ENCODE data around the gene ZCCHC18. TPM values are rescaled to one million over a fixed set of nuclear protein-coding genes. Genes with fewer than 3 reads are reported as not detected.

Gene ZCCHC18
- total and polyA plus RNA-seq, 9 of the 15 experiments (the other 6 are each of a cell fraction or from before 2014, with no cell fraction given): not detected

DNA sequence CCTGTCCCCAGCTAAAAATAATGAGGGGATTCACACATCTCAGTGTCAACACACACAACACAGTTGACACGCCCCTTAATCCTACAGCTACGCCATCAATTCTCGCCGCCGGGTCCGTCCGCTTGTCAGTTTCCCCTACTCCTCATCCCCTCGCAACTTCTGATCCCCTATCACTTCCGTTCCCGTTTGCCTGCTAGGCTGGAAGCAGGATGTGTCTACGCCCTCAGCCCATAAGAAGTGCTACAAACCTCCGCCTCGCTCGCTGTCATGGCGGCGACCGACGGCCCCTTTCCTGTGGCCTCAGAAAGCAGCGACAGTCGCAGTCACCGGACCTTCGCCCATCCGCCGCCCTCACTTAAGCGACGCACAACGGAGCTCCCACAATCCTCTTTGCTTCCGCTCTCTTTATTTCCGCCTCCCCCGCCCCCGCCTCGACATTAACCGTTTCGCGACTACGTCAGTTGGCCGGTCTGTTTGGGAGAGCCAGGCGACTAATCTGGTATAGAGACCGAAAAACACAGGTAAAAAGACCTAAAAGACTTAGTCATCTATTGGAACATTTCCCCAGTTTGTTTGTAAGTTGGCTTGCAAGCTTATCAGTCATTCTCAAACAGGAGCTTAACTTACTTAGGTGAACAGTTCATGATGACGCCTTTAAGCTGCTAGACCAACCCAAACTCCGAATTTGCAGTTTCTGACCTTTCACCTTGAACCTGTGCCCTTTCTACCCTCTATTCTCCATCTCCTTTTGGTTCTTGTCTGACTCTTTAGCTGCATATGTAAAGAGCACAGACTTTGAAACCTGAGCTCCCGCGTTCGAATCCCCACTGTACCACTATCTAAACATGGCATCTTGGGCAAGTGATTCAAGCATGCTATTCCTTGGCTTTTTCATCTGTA, 44.6 kb downstream of the ZCCHC18 start, which contains the start of gene SLC25A53 (continued):
- peak; percentile 18; the same call in 1 of the 2 replicates for TF ChIP-seq NCOR1 (IDR thresholded peaks at IDR 0.05)
- peak; percentile 89 for TF ChIP-seq EP400 (IDR thresholded peaks at IDR 0.05)
- peak; percentile 87; the same call in 1 of the 2 replicates for TF ChIP-seq KLF13 (tag; IDR thresholded peaks at IDR 0.05; ENCODE audit: borderline replicate concordance, low read depth)
- TF ChIP-seq SIX5 (IDR thresholded peaks at IDR 0.05; ENCODE audit: borderline replicate concordance in 1 of 2, insufficient read depth in 1 of 2, low read depth in 1 of 2, low read length in 2 of 2): peak; percentile 59 to 71; a peak in 3 of 4 replicates
- TF ChIP-seq HDAC1 (IDR thresholded peaks at IDR 0.05): peak in 1 of 2 experiments; percentile 86; a peak in 2 of 4 replicates
- peak; percentile 48 to 60; a peak in 2 of 4 replicates for TF ChIP-seq SIN3A (IDR thresholded peaks at IDR 0.05; ENCODE audit: borderline replicate concordance in 2 of 2, control insufficient read depth in 1 of 2, low read depth in 2 of 2, low read length in 2 of 2)
- TF ChIP-seq POLR2A (conservative IDR thresholded peaks at IDR 0.05): peak; percentile 82
- TF ChIP-seq POLR2G (IDR thresholded peaks at IDR 0.05; ENCODE audit: low read depth, low read length): peak; percentile 88
- no peak for TF ChIP-seq KLF16 (IDR thresholded peaks at IDR 0.05)
- no peak for TF ChIP-seq OTX1 (CRISPR knock-in tag; IDR thresholded peaks at IDR 0.05)
- peak; percentile 60; the same call in 1 of the 2 replicates for TF ChIP-seq GTF2E2 (tag; IDR thresholded peaks at IDR 0.05)
- no peak for TF ChIP-seq XRCC4 (IDR thresholded peaks at IDR 0.05; ENCODE audit: extremely low read depth, insufficient read depth, insufficient read length)
- peak; percentile 95 for TF ChIP-seq CREB1 (IDR thresholded peaks at IDR 0.05)
- peak; percentile 94 for TF ChIP-seq CREB1 (CRISPR knock-in tag; IDR thresholded peaks at IDR 0.05)
- TF ChIP-seq, protein P1, sequence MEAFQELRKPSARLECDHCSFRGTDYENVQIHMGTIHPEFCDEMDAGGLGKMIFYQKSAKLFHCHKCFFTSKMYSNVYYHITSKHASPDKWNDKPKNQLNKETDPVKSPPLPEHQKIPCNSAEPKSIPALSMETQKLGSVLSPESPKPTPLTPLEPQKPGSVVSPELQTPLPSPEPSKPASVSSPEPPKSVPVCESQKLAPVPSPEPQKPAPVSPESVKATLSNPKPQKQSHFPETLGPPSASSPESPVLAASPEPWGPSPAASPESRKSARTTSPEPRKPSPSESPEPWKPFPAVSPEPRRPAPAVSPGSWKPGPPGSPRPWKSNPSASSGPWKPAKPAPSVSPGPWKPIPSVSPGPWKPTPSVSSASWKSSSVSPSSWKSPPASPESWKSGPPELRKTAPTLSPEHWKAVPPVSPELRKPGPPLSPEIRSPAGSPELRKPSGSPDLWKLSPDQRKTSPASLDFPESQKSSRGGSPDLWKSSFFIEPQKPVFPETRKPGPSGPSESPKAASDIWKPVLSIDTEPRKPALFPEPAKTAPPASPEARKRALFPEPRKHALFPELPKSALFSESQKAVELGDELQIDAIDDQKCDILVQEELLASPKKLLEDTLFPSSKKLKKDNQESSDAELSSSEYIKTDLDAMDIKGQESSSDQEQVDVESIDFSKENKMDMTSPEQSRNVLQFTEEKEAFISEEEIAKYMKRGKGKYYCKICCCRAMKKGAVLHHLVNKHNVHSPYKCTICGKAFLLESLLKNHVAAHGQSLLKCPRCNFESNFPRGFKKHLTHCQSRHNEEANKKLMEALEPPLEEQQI (IDR thresholded peaks at IDR 0.05): peak; percentile 88
- TF ChIP-seq ZNF23 (CRISPR knock-in tag; IDR thresholded peaks at IDR 0.05): no peak
- no peak for TF ChIP-seq FOXA3 (CRISPR knock-in tag; conservative IDR thresholded peaks at IDR 0.05 in 1 of 2, IDR thresholded peaks at IDR 0.05 in 1 of 2)
- TF ChIP-seq, protein P2, sequence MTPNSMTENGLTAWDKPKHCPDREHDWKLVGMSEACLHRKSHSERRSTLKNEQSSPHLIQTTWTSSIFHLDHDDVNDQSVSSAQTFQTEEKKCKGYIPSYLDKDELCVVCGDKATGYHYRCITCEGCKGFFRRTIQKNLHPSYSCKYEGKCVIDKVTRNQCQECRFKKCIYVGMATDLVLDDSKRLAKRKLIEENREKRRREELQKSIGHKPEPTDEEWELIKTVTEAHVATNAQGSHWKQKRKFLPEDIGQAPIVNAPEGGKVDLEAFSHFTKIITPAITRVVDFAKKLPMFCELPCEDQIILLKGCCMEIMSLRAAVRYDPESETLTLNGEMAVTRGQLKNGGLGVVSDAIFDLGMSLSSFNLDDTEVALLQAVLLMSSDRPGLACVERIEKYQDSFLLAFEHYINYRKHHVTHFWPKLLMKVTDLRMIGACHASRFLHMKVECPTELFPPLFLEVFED (CRISPR knock-in tag; conservative IDR thresholded peaks at IDR 0.05): 0 out of 2 replicates have a peak, but pooled peaks have one; percentile 49
- TF ChIP-seq SIRT6 (IDR thresholded peaks at IDR 0.05; ENCODE audit: low read depth, low read length): no peak
- peak; percentile 94 for TF ChIP-seq RBBP5 (IDR thresholded peaks at IDR 0.05; ENCODE audit: borderline replicate concordance, insufficient read depth, low read length, poor library complexity, severe bottlenecking)
- TF ChIP-seq SAP30 (IDR thresholded peaks at IDR 0.05; ENCODE audit: borderline replicate concordance, insufficient read depth, low read depth, low read length, poor library complexity, severe bottlenecking): no peak
- TF ChIP-seq ZZZ3 (IDR thresholded peaks at IDR 0.05): peak; percentile 64; the same call in 1 of the 2 replicates
- no peak for TF ChIP-seq KDM2B (CRISPR knock-in tag; IDR thresholded peaks at IDR 0.05)
